Heart right ventricle (tissue), 16 donors: Measurements from ENCODE around the gene SLC12A6. TPM values are rescaled to one million over a fixed set of nuclear protein-coding genes. Genes with fewer than 3 reads are reported as not detected.

Experiments used
- ATAC-seq, 8 donors: fragments of 200-7000 bp; cut with Tn5 transposase; one replicate each; pipeline ENCODE4 v1.9.1; 2020; ENCODE audit warnings: mild to moderate bottlenecking in 8 of 8, moderate library complexity in 8 of 8, moderate number of reproducible peaks in 1 of 8
- DNase-seq, 2 donors: peaks; one replicate each; pipeline ENCODE4 v3.0.0-alpha.2; 2020
- H3K27ac ChIP-seq, 10 donors: fragments of 200-600 bp; sonication (generic) in 2 of 10; one replicate each; pipeline versions ENCODE4 v1.5.0 to v1.8.0; 2020 to 2022; ENCODE audit warnings: mild to moderate bottlenecking in 3 of 10
- H3K27me3 ChIP-seq, 7 donors: fragments of 200-600 bp; one replicate each; pipeline ENCODE4 v1.8.0; 2021 to 2022; ENCODE audit warnings: mild to moderate bottlenecking in 2 of 7
- H3K36me3 ChIP-seq, 9 donors: fragments of 200-600 bp; sonication (generic) in 1 of 9; one replicate each; pipeline versions ENCODE4 v1.5.0 to v1.8.0; 2020 to 2022; ENCODE audit warnings: mild to moderate bottlenecking in 2 of 9
- H3K4me1 ChIP-seq, 9 donors: fragments of 200-600 bp; sonication (generic) in 1 of 9; one replicate each; pipeline versions ENCODE4 v1.5.0 to v1.8.0; 2020 to 2022; ENCODE audit warnings: mild to moderate bottlenecking in 4 of 9
- H3K4me3 ChIP-seq, 10 donors: fragments of 200-600 bp; sonication (generic) in 2 of 10; one replicate each; pipeline versions ENCODE4 v1.5.0 to v1.8.0; 2020 to 2022; ENCODE audit warnings: mild to moderate bottlenecking in 7 of 10, moderate library complexity in 2 of 10
- H3K9me3 ChIP-seq, 11 donors: fragments of 200-600 bp in 10 of 11; sonication (generic) in 2 of 11; one replicate each; pipeline versions ENCODE4 v1.5.0 to v1.8.0; 2013 to 2022; ENCODE audit warnings: mild to moderate bottlenecking in 2 of 11, control low read depth in 1 of 11, moderate library complexity in 1 of 11
- CTCF ChIP-seq, 9 donors: fragments of 200-600 bp; sonication (generic) in 2 of 9; IDR thresholded peaks; one replicate each; pipeline versions ENCODE4 v1.5.0 to v1.8.0; 2021 to 2022; ENCODE audit warnings: antibody characterized with exemption in 9 of 9, mild to moderate bottlenecking in 5 of 9, moderate library complexity in 1 of 9
- WGBS, 2 donors: extraction: QIAGEN DNeasy Blood & Tissue Kit; methylation state at CpG; one replicate each; pipeline ENCODE4 v1.1.7; 2013; ENCODE audit warnings: inconsistent platforms in 1 of 2; 5-methylcytosine and 5-hydroxymethylcytosine counted together
- intact Hi-C, 10 donors: fragments of 100-400 bp; cut with DNase I; formaldehyde crosslinking; loops; one replicate each; pipeline versions ENCODE4 v1.11.1 to v1.14.2; 2022
- polyA plus RNA-seq, 2 donors: library from polyadenylated mRNA; stranded (reverse); fragments of 200-250 nt; gene quantifications; one replicate each; pipeline ENCODE4 v1.2.3, GENCODE V29; 2013
- total RNA-seq, 10 donors: library from RNA; stranded (reverse); fragmentation: NEBNext Ultra II Directional in 3 of 10; extraction: Animal tissue kit (Norgen Biotek cat#: 25700) in 3 of 10; gene quantifications; one replicate each; pipeline versions ENCODE4 v1.2.1 to v1.2.4, GENCODE V29; 2021 to 2023
- donor health status: Arrhythmogenic right ventricular cardiomyopathy.
- donor health status: ischemic (EF 13 %, LVEDD 7.1; RV severe dilation, severe dysfunction).
- donor health status: healthy with polysubstance abuse.
- donor health status: DM: no; HTN: yes; CAD: no.
- donor health status: DM: no; HTN: no; CAD: no.
- donor health status: ischemic (EF 25% LVEDD 6.9; RV normal size, moderate dysfunction).
- donor health status: ischemic (EF 25% LVEDD 5.7; RV mildly dilated, moderate dysfunction).
- donor health status: healthy.
- donor health status: DM: yes; HTN: yes; CAD: no.
- donor health status: Ischemic cardiomyopathy.
- donor health status: ischemic (EF 35%, LVEDD 5.7; RV mildly dilated, moderate dysfunction).
- donor health status: nonischemic (EF 11% LVEDD 7.7; RV severe dilation, severe dysfunction).
- donor health status: DM: yes; HTN: yes; CAD: no.
- donor health status: PGD.
- donor health status: ischemic (EF 29% LVEDD 5.4; RV normal size, mild dysfunction).
- donor health status: nonischemic (EF 23%, LVEDD 6.1; RV moderate dilation, normal function).

SLC12A6 gene
- total and polyA plus RNA-seq, 12 donors, result 3.4 to 33.6 (median 24.3) TPM

GRCh38 chr15:34217587-34218225, 119.9 kb downstream of the SLC12A6 start:
- Histone ChIP-seq H3K4me3 (no peak overlapping the region), H3K36me3 (no peaks in the 10 kb centered on the region), H3K27ac (no peak overlapping the region), H3K9me3 (no peaks in the 10 kb centered on the region), H3K4me1 (no peaks in the 10 kb centered on the region), H3K27me3 (no peaks in the 10 kb centered on the region)
- TF ChIP-seq CTCF (IDR thresholded peaks at IDR 0.05), result no peak
- ATAC-seq (no peak), DNase-seq (no peak)
- intact Hi-C loops, result loop anchor here in 2 of 10 donors (10.0 kb wide), 1 partner anchor 103 kb away; no protein-coding TSS in a partner anchor
- WGBS, 2 donors, result 85 to 88% methylated on average over 7 of the region's 7 CpGs

- DNase-seq, result no peak
- no peak for ATAC-seq
- H3K4me3 ChIP-seq, result no peak overlapping the region
- no peaks in the 10 kb centered on the region for H3K9me3 ChIP-seq
- no peak overlapping the region for H3K27ac ChIP-seq
- intact Hi-C loops, result loop anchor here in 2 of 10 donors (10.0 kb wide), 1 partner anchor 102 kb away; no protein-coding TSS in a partner anchor
- no peaks in the 10 kb centered on the region for H3K36me3 ChIP-seq
- TF ChIP-seq CTCF (IDR thresholded peaks at IDR 0.05), result no peak
- no peaks in the 10 kb centered on the region for H3K4me1 ChIP-seq
- H3K27me3 ChIP-seq, result no peaks in the 10 kb centered on the region
Observed at GRCh38 chr15:34216527-34217270, 120.9 kb downstream of the SLC12A6 start.

- H3K36me3 ChIP-seq, result no peaks in the 10 kb centered on the region
- H3K4me3 ChIP-seq, result no peak overlapping the region
- H3K27ac ChIP-seq, result no peak overlapping the region
- H3K27me3 ChIP-seq, result no peaks in the 10 kb centered on the region
- WGBS, 2 donors, result 54 to 56% methylated on average over 3 of the region's 3 CpGs
- intact Hi-C loops, result loop anchor here in 5 of 10 donors (5.0 to 10.0 kb wide), 4 partner anchors 99 to 152 kb away; partner anchors contain the start of genes EMC7 (in 1 of the 5) and PGBD4 (in 1 of the 5)
- peaks cover 0 to 6% (median under 1%) of the 10 kb centered on the region in 9 donors for H3K4me1 ChIP-seq
- ATAC-seq (no peak), DNase-seq (no peak)
- H3K9me3 ChIP-seq, result no peaks in the 10 kb centered on the region
- TF ChIP-seq CTCF (IDR thresholded peaks at IDR 0.05), result no peak
Observed at GRCh38 chr15:34214135-34214534, 123.4 kb downstream of the SLC12A6 start.

GRCh38 chr15:34213690-34214089, 123.9 kb downstream of the SLC12A6 start:
- Histone ChIP-seq H3K27ac (no peak overlapping the region), H3K36me3 (no peaks in the 10 kb centered on the region), H3K4me3 (no peak overlapping the region), H3K27me3 (no peaks in the 10 kb centered on the region), H3K4me1 (peaks cover 4 to 11% (median 5%) of the 10 kb centered on the region in 9 donors), H3K9me3 (no peaks in the 10 kb centered on the region)
- DNase-seq, result no peak
- WGBS, 2 donors, result 34 to 36% methylated on average over 4 of the region's 4 CpGs
- no peak for TF ChIP-seq CTCF (IDR thresholded peaks at IDR 0.05)
- ATAC-seq, result no peak
- intact Hi-C loops, result loop anchor here in 5 of 10 donors (5.0 to 10.0 kb wide), 4 partner anchors 99 to 151 kb away; partner anchors contain the start of genes EMC7 (in 1 of the 5) and PGBD4 (in 1 of the 5)
